Transverse colon (tissue), 4 donors: ENCODE measurements around the gene PSMB7. TPM values are rescaled to one million over a fixed set of nuclear protein-coding genes. Genes with fewer than 3 reads are reported as not detected.

Source experiments
- DNase-seq: peaks from one replicate; pipeline ENCODE4 v3.0.0-alpha.2; 2019
- H3K27ac ChIP-seq, 4 donors: fragments of 200-600 bp; sonication (generic); 2 replicates each; pipeline ENCODE4 v1.5.1; 2016 to 2018; ENCODE audit warnings: inconsistent platforms in 4 of 4
- H3K27me3 ChIP-seq: fragments of 200-600 bp; sonication (generic); 2 replicates; pipeline ENCODE4 v1.5.1; 2017; ENCODE audit warnings: inconsistent platforms
- H3K36me3 ChIP-seq, 4 donors: fragments of 200-600 bp; sonication (generic); 2 replicates each; pipeline ENCODE4 v1.5.1; 2017 to 2019; ENCODE audit warnings: inconsistent platforms in 4 of 4
- H3K4me1 ChIP-seq, 4 donors: fragments of 200-600 bp; sonication (generic); 2 replicates each; pipeline ENCODE4 v1.5.1; 2017 to 2020; ENCODE audit warnings: inconsistent platforms in 4 of 4
- H3K4me3 ChIP-seq, 4 donors: fragments of 200-600 bp; sonication (generic); 1 replicate in 1 of 4; 2 replicates in 3 of 4; pipeline versions ENCODE4 v1.5.1 to v1.6.1; 2017 to 2019; ENCODE audit warnings: inconsistent platforms in 4 of 4
- H3K9me3 ChIP-seq, 2 donors: fragments of 200-600 bp; sonication (generic); 2 replicates each; pipeline ENCODE4 v1.5.1; 2017 to 2019; ENCODE audit warnings: inconsistent platforms in 2 of 2
- CTCF ChIP-seq, 5 experiments: fragments of 200-600 bp in 3 of 5; fragments of 450-650 bp in 2 of 5; sonication (generic) in 3 of 5; IDR thresholded peaks; 1 replicate in 2 of 5; 2 replicates in 3 of 5; pipeline ENCODE4 v1.5.1; 2016 to 2017; ENCODE audit warnings: antibody characterized with exemption in 5 of 5, inconsistent platforms in 3 of 5, mild to moderate bottlenecking in 2 of 5, moderate library complexity in 1 of 5
- EP300 ChIP-seq: sonication (generic); formaldehyde crosslinking; IDR thresholded peaks from one replicate; pipeline ENCODE4 v1.6.1; 2017; ENCODE audit warnings: antibody characterized with exemption, low read depth
- POLR2A ChIP-seq: fragments of 450-650 bp; IDR thresholded peaks from one replicate; pipeline ENCODE4 v1.6.1; 2016; ENCODE audit warnings: antibody characterized with exemption, mild to moderate bottlenecking, moderate library complexity
- POLR2AphosphoS5 ChIP-seq, 3 donors: sonication (generic); formaldehyde crosslinking; IDR thresholded peaks; one replicate each; pipeline ENCODE4 v1.6.1; 2016; ENCODE audit warnings: antibody characterized with exemption in 3 of 3
- WGBS, 2 donors: methylation state at CpG; one replicate each; pipeline ENCODE4 v1.1.5; 2018; ENCODE audit warnings: low coverage in 1 of 2; 5-methylcytosine and 5-hydroxymethylcytosine counted together
- in situ Hi-C, 4 donors: fragments of 200-750 bp; cut with MboI; loops; one replicate each; pipeline versions ENCODE4 v1.15.0 to v1.15.1; 2017; ENCODE audit warnings: low sequenced_read_pairs in 3 of 4, low pct_ligation_motif_present in 1 of 4, low pct_unique_long_range_greater_than_20kb in 1 of 4
- intact Hi-C: fragments of 100-400 bp; cut with DNase I; formaldehyde crosslinking; loops from one replicate; pipeline ENCODE4 v1.15.1; 2023; ENCODE audit warnings: low total_unique reads
- total RNA-seq, 4 donors: library from RNA; depleted of rRNA; stranded (reverse); fragments of >200 nt; gene quantifications; one replicate each; pipeline ENCODE4 v1.1.0, GENCODE V29; 2016

PSMB7 gene
- total RNA-seq, 4 donors from 2014 or later: 11.6 to 136 (median 51.6) TPM

- Histone ChIP-seq H3K4me1 (peaks cover 0 to 12% (median 2%) of the 10 kb centered on the region in 4 donors), H3K36me3 (peaks cover 0 to 29% (median 13%) of the 10 kb centered on the region in 4 donors), H3K27ac (peak overlapping the region; percentile 16 to 31 (median 22)), H3K27me3 (no peaks in the 10 kb centered on the region), H3K4me3 (no peak overlapping the region), H3K9me3 (no peaks in the 10 kb centered on the region)
- TF ChIP-seq POLR2AphosphoS5 (IDR thresholded peaks at IDR 0.05) (no peak), CTCF (IDR thresholded peaks at IDR 0.05) (no peak), EP300 (no peak), POLR2A (no peak)
- DNase-seq: no peak
- intact Hi-C loops: no loop called here
- in situ Hi-C loops: no loop called here
- WGBS, 2 donors: 75 to 85% methylated on average over 9 to 12 of the region's 12 CpGs
Measured at GRCh38 chr9:124399323-124399967, 15.8 kb downstream of the PSMB7 start.

GRCh38 chr9:124398191-124398935 is 16.9 kb downstream of the PSMB7 start:
- TF ChIP-seq POLR2AphosphoS5 (IDR thresholded peaks at IDR 0.05) (no peak), POLR2A (no peak)
- 80 to 84% methylated on average over 7 to 8 of the region's 8 CpGs for WGBS, 2 donors
- Histone ChIP-seq H3K4me3 (no peak overlapping the region), H3K4me1 (peaks cover 0 to 12% (median 2%) of the 10 kb centered on the region in 4 donors), H3K27ac (no peak overlapping the region), H3K36me3 (peaks cover 0 to 21% (median 7%) of the 10 kb centered on the region in 4 donors), H3K9me3 (no peaks in the 10 kb centered on the region), H3K27me3 (no peaks in the 10 kb centered on the region)
- intact Hi-C loops: no loop called here
- in situ Hi-C loops: no loop called here
- no peak for DNase-seq

GRCh38 chr9:124395826-124396225 is 19.4 kb downstream of the PSMB7 start:
- no peak for DNase-seq
- Histone ChIP-seq H3K27ac (no peak overlapping the region), H3K4me3 (no peak overlapping the region), H3K27me3 (no peaks in the 10 kb centered on the region), H3K9me3 (no peaks in the 10 kb centered on the region), H3K36me3 (peaks cover 0 to 1% (median under 1%) of the 10 kb centered on the region in 4 donors), H3K4me1 (peaks cover 2 to 25% (median 16%) of the 10 kb centered on the region in 4 donors)
- in situ Hi-C loops: no loop called here
- 84 to 88% methylated on average over 3 to 4 of the region's 4 CpGs for WGBS, 2 donors
- intact Hi-C loops: no loop called here
- TF ChIP-seq EP300 (no peak), POLR2AphosphoS5 (IDR thresholded peaks at IDR 0.05) (no peak), POLR2A (no peak), CTCF (IDR thresholded peaks at IDR 0.05) (no peak)

- intact Hi-C loops: no loop called here
- 80 to 83% methylated on average over 3 of the region's 3 CpGs for WGBS, 2 donors
- peaks cover 5 to 32% (median 22%) of the 10 kb centered on the region in 4 donors for H3K4me1 ChIP-seq
Measured at GRCh38 chr9:124394596-124394995, 20.6 kb downstream of the PSMB7 start.

More at GRCh38 chr9:124394596-124394995, 20.6 kb downstream of the PSMB7 start:
- Histone ChIP-seq H3K27ac (no peak overlapping the region), H3K27me3 (no peaks in the 10 kb centered on the region), H3K4me3 (no peak overlapping the region), H3K36me3 (no peaks in the 10 kb centered on the region), H3K9me3 (no peaks in the 10 kb centered on the region)
- TF ChIP-seq POLR2A (no peak), CTCF (IDR thresholded peaks at IDR 0.05) (no peak), POLR2AphosphoS5 (IDR thresholded peaks at IDR 0.05) (no peak), EP300 (no peak)
- DNase-seq: no peak
- in situ Hi-C loops: no loop called here
